PFSK-1 (cell line): Measurements from ENCODE around the gene SLX9.

Source experiments
- FOXP2 ChIP-seq: optimal IDR thresholded peaks from 2 replicates; pipeline ENCODE3; 2011; ENCODE audit warnings: borderline replicate concordance, control low read depth, inconsistent platforms; ENCODE audit not compliant: insufficient read depth; ENCODE audit errors: extremely low read length, extremely low read depth
- POLR2AphosphoS5 ChIP-seq: IDR thresholded peaks from 2 replicates; pipeline ENCODE4 v1.6.1; 2012; ENCODE audit warnings: low read depth, mild to moderate bottlenecking, control low read depth, low read length, moderate library complexity
- REST ChIP-seq, 2 experiments: IDR thresholded peaks; 2 replicates each; pipeline versions ENCODE4 v1.6.1 to v1.8.0; 2011 to 2012; ENCODE audit warnings: low read depth in 2 of 2, low read length in 2 of 2, control low read depth in 1 of 2, inconsistent platforms in 1 of 2, mild to moderate bottlenecking in 1 of 2, moderate library complexity in 1 of 2; ENCODE audit not compliant: insufficient read depth in 1 of 2
- SIN3A ChIP-seq: IDR thresholded peaks from 2 replicates; pipeline ENCODE4 v1.6.1; 2012; ENCODE audit warnings: mild to moderate bottlenecking, low read length, moderate library complexity, borderline replicate concordance; ENCODE audit not compliant: insufficient read depth
- TAF1 ChIP-seq: IDR thresholded peaks from 2 replicates; pipeline ENCODE4 v1.6.1; 2012; ENCODE audit warnings: low read length, control low read depth, borderline replicate concordance; ENCODE audit not compliant: insufficient read depth

The SLX9 gene

GRCh38 chr21:44966135-44967081 lies 26.6 kb downstream of the SLX9 start:
- TF ChIP-seq FOXP2: no peak
- no peak for TF ChIP-seq POLR2AphosphoS5
- TF ChIP-seq SIN3A: no peak
- TF ChIP-seq REST (IDR thresholded peaks at IDR 0.05; ENCODE audit: insufficient read depth in 1 of 2, low read depth in 2 of 2, low read length in 2 of 2): no peak
- TF ChIP-seq TAF1: no peak

- TF ChIP-seq REST (IDR thresholded peaks at IDR 0.05; ENCODE audit: insufficient read depth in 1 of 2, low read depth in 2 of 2, low read length in 2 of 2) (no peak), TAF1 (no peak), FOXP2 (no peak), SIN3A (no peak), POLR2AphosphoS5 (no peak)
These were observed 27.5 kb downstream of the SLX9 start for GRCh38 chr21:44967082-44968047.

- TF ChIP-seq FOXP2 (no peak), POLR2AphosphoS5 (no peak), TAF1 (no peak), REST (IDR thresholded peaks at IDR 0.05; ENCODE audit: insufficient read depth in 1 of 2, low read depth in 2 of 2, low read length in 2 of 2) (no peak)
These were observed 29.3 kb downstream of the SLX9 start for GRCh38 chr21:44969066-44969670.

GRCh38 chr21:44969931-44970755 lies 30.3 kb downstream of the SLX9 start:
- TF ChIP-seq POLR2AphosphoS5 (no peak), FOXP2 (peak; percentile 36)
